Neutrophil (primary cell): Measurements from ENCODE around the gene CPED1.

Source experiments
- H3K27ac ChIP-seq: fragments of 200-600 bp; sonication (generic); 2 replicates; pipeline ENCODE4 v1.5.1; 2016; ENCODE audit warnings: mild to moderate bottlenecking, moderate library complexity
- H3K27me3 ChIP-seq: fragments of 200-600 bp; sonication (generic); 2 replicates; pipeline ENCODE4 v1.6.0; 2016; ENCODE audit warnings: mild to moderate bottlenecking
- H3K36me3 ChIP-seq: fragments of 200-600 bp; sonication (generic); 2 replicates; pipeline ENCODE4 v1.5.1; 2017
- H3K4me1 ChIP-seq, 2 experiments: fragments of 200-600 bp in 1 of 2; sonication (generic) in 1 of 2; 1 replicate in 1 of 2; 2 replicates in 1 of 2; pipeline versions ENCODE4 v1.5.1 to v1.6.1; 2013 to 2016; ENCODE audit warnings: low read depth in 1 of 2, low read length in 1 of 2, mild to moderate bottlenecking in 1 of 2, moderate library complexity in 1 of 2; ENCODE audit not compliant: control insufficient read depth in 1 of 2, insufficient read depth in 1 of 2
- H3K4me3 ChIP-seq, 2 experiments: fragments of 200-600 bp in 1 of 2; sonication (generic) in 1 of 2; 1 replicate in 1 of 2; 2 replicates in 1 of 2; pipeline ENCODE4 v1.5.1; 2013 to 2016; ENCODE audit warnings: low read depth in 1 of 2, low read length in 1 of 2, mild to moderate bottlenecking in 1 of 2, moderate library complexity in 1 of 2
- H3K9me3 ChIP-seq: fragments of 200-600 bp; sonication (generic); 2 replicates; pipeline ENCODE4 v1.5.1; 2016
- TF ChIP-seq, protein P1 (sequence below): fragments of 200-600 bp; sonication (generic); IDR thresholded peaks from 2 replicates; pipeline ENCODE4 v1.5.1; 2016; ENCODE audit warnings: antibody characterized with exemption

CPED1 gene

GRCh38 chr7:121103086-121103485 is 114.6 kb downstream of the CPED1 start:
- Histone ChIP-seq H3K36me3 (no peaks in the 10 kb centered on the region), H3K27ac (no peak overlapping the region), H3K4me3 (no peak overlapping the region), H3K4me1 (no peaks in the 10 kb centered on the region), H3K27me3 (no peaks in the 10 kb centered on the region), H3K9me3 (no peaks in the 10 kb centered on the region)
- TF ChIP-seq, protein P1, sequence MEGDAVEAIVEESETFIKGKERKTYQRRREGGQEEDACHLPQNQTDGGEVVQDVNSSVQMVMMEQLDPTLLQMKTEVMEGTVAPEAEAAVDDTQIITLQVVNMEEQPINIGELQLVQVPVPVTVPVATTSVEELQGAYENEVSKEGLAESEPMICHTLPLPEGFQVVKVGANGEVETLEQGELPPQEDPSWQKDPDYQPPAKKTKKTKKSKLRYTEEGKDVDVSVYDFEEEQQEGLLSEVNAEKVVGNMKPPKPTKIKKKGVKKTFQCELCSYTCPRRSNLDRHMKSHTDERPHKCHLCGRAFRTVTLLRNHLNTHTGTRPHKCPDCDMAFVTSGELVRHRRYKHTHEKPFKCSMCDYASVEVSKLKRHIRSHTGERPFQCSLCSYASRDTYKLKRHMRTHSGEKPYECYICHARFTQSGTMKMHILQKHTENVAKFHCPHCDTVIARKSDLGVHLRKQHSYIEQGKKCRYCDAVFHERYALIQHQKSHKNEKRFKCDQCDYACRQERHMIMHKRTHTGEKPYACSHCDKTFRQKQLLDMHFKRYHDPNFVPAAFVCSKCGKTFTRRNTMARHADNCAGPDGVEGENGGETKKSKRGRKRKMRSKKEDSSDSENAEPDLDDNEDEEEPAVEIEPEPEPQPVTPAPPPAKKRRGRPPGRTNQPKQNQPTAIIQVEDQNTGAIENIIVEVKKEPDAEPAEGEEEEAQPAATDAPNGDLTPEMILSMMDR, result no peak

DNA sequence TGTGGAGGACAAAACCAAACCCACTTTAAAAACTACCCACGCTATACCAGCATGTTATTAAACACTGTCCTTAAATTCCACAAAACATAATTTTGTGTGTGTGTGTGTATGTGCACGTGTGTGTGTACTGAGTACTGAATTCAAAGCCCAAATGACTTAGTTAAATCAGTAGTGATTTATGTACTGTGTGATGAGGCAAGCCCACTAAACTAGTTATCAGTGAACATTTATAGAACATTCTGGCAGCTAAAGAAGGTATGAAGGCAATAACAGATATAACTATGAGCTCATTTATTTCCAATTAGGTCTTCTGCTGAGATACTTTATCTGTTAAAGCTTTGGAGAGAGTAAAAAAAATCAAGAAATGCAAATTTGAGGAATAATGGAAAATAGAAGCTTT is 115.1 kb downstream of the CPED1 start:
- no peaks in the 10 kb centered on the region for H3K9me3 ChIP-seq
- H3K27me3 ChIP-seq, result no peaks in the 10 kb centered on the region
- H3K4me3 ChIP-seq, result no peak overlapping the region
- TF ChIP-seq, protein P1, result no peak
- no peaks in the 10 kb centered on the region for H3K36me3 ChIP-seq
- H3K27ac ChIP-seq, result no peak overlapping the region
- H3K4me1 ChIP-seq, result no peaks in the 10 kb centered on the region

DNA sequence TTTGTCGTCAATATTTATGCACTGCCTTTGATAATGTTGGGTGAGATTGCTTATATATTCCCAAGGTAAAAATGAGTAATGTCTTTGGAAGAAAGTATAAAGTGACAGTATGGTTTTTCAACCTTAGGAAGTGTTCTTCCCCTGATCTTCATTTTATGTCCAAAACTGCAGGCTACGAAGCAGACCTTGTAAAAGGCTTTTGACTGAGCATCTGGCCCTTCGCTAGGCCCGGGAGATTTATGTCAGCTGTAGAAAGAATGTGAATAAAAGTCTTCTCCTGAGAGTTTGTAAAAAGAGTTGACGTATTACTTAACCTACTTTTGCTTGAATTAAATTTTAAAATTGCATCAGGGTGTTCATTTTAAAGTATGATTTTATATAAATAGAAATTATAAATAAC is 116.8 kb downstream of the CPED1 start:
- H3K27me3 ChIP-seq, result no peaks in the 10 kb centered on the region
- no peak overlapping the region for H3K4me3 ChIP-seq
- H3K27ac ChIP-seq, result no peak overlapping the region
- TF ChIP-seq, protein P1, result no peak
- no peaks in the 10 kb centered on the region for H3K36me3 ChIP-seq
- no peaks in the 10 kb centered on the region for H3K4me1 ChIP-seq
- no peaks in the 10 kb centered on the region for H3K9me3 ChIP-seq

GRCh38 chr7:121107923-121108498 is 119.5 kb downstream of the CPED1 start:
- no peaks in the 10 kb centered on the region for H3K4me1 ChIP-seq
- H3K27me3 ChIP-seq, result no peaks in the 10 kb centered on the region
- no peaks in the 10 kb centered on the region for H3K9me3 ChIP-seq
- no peaks in the 10 kb centered on the region for H3K36me3 ChIP-seq
- TF ChIP-seq, protein P1, result peak; percentile 49
- H3K4me3 ChIP-seq, result no peak overlapping the region
- no peak overlapping the region for H3K27ac ChIP-seq

- H3K9me3 ChIP-seq, result no peaks in the 10 kb centered on the region
- no peaks in the 10 kb centered on the region for H3K27me3 ChIP-seq
- no peaks in the 10 kb centered on the region for H3K36me3 ChIP-seq
- H3K27ac ChIP-seq, result no peak overlapping the region
- TF ChIP-seq, protein P1, result no peak
- no peak overlapping the region for H3K4me3 ChIP-seq
- H3K4me1 ChIP-seq, result no peaks in the 10 kb centered on the region
These were observed 120.6 kb downstream of the CPED1 start for GRCh38 chr7:121109145-121109544.

- no peaks in the 10 kb centered on the region for H3K9me3 ChIP-seq
- H3K4me1 ChIP-seq, result no peaks in the 10 kb centered on the region
- no peaks in the 10 kb centered on the region for H3K27me3 ChIP-seq
- TF ChIP-seq, protein P1, result no peak
- H3K36me3 ChIP-seq, result no peaks in the 10 kb centered on the region
- H3K27ac ChIP-seq, result no peak overlapping the region
- no peak overlapping the region for H3K4me3 ChIP-seq
These were observed 124.8 kb downstream of the CPED1 start for GRCh38 chr7:121113288-121113687.
